ENCODE measurements around the gene NTRK3.

NTRK3 gene

DNA sequence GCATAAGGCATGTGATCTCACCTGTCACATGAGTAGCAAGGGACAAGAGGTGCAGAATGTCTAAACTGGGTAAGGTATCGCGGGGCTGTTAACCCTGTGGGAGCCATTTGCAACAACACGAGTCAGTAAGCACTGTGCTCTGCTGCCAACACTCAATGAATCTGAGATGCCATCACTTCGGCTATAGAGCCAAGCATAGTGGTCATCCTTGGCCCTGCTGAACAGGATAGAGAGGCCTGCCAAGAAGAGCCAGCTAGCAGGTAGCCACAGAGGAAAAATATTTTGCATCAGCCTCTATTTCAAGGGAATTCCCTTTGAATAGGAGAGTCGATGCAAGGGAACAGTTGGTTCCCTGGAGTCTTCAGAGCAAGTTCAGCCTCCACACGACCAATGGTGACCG, 137.8 kb downstream of the NTRK3 start:
- H3K27me3 ChIP-seq (ENCODE audit: low read depth, low read length) = peaks cover 71% of the 10 kb centered on the region
- no peaks in the 10 kb centered on the region for H3K9me3 ChIP-seq (ENCODE audit: insufficient read depth, low read length)
- no peak overlapping the region for H2AFZ ChIP-seq (ENCODE audit: low read depth, low read length)
- TF ChIP-seq, protein P1, sequence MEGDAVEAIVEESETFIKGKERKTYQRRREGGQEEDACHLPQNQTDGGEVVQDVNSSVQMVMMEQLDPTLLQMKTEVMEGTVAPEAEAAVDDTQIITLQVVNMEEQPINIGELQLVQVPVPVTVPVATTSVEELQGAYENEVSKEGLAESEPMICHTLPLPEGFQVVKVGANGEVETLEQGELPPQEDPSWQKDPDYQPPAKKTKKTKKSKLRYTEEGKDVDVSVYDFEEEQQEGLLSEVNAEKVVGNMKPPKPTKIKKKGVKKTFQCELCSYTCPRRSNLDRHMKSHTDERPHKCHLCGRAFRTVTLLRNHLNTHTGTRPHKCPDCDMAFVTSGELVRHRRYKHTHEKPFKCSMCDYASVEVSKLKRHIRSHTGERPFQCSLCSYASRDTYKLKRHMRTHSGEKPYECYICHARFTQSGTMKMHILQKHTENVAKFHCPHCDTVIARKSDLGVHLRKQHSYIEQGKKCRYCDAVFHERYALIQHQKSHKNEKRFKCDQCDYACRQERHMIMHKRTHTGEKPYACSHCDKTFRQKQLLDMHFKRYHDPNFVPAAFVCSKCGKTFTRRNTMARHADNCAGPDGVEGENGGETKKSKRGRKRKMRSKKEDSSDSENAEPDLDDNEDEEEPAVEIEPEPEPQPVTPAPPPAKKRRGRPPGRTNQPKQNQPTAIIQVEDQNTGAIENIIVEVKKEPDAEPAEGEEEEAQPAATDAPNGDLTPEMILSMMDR (IDR thresholded peaks at IDR 0.05; ENCODE audit: low read depth, low read length) = no peak
- TF ChIP-seq EZH2phosphoT487 (IDR thresholded peaks at IDR 0.05; ENCODE audit: low read depth) = no peak
- no peaks in the 10 kb centered on the region for H3K4me1 ChIP-seq (ENCODE audit: low read length)
- no peaks in the 10 kb centered on the region for H3K36me3 ChIP-seq (replicated peaks; ENCODE audit: low read depth, low read length)
- no peak overlapping the region for H3K4me2 ChIP-seq (ENCODE audit: low read length)
- H3K27ac ChIP-seq (ENCODE audit: low read length) = no peak overlapping the region
- H3K9ac ChIP-seq (ENCODE audit: low read length) = no peak overlapping the region
- H4K20me1 ChIP-seq (ENCODE audit: insufficient read depth, low read length) = no peaks in the 10 kb centered on the region
- no peak overlapping the region for H3K4me3 ChIP-seq (ENCODE audit: low read length)
- no peaks in the 10 kb centered on the region for H3K79me2 ChIP-seq (ENCODE audit: low read length)

DNA sequence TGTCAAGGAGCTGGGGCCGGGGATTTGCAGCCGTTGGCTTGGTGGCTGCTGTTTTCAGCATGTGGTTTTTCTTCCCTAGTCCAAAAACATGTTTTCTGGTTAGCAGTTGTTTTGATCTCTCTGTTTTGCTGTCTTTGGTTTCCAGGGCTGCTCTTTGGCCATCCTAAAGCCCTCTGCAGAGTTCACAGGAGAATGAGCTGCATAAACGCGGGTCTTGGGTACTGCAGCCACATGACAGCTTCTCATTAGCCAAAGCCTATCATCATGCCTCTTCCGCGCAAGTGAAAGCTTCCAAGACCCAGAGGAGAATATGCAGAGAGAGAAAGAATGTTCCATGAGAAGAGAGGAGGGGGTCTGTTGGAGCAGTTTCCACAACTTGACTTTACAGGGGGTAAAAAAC, 138.5 kb downstream of the NTRK3 start:
- no peaks in the 10 kb centered on the region for H3K36me3 ChIP-seq (replicated peaks; ENCODE audit: low read depth, low read length)
- H3K27ac ChIP-seq (ENCODE audit: low read length) = no peak overlapping the region
- peaks cover 64% of the 10 kb centered on the region for H3K27me3 ChIP-seq (ENCODE audit: low read depth, low read length)
- no peak overlapping the region for H3K4me3 ChIP-seq (ENCODE audit: low read length)
- no peak overlapping the region for H3K4me2 ChIP-seq (ENCODE audit: low read length)
- H3K9me3 ChIP-seq (ENCODE audit: insufficient read depth, low read length) = no peaks in the 10 kb centered on the region
- no peak overlapping the region for H3K9ac ChIP-seq (ENCODE audit: low read length)
- no peak for TF ChIP-seq EZH2phosphoT487 (IDR thresholded peaks at IDR 0.05; ENCODE audit: low read depth)
- TF ChIP-seq, protein P1 (IDR thresholded peaks at IDR 0.05; ENCODE audit: low read depth, low read length) = no peak
- no peaks in the 10 kb centered on the region for H3K79me2 ChIP-seq (ENCODE audit: low read length)
- H3K4me1 ChIP-seq (ENCODE audit: low read length) = no peaks in the 10 kb centered on the region
- no peaks in the 10 kb centered on the region for H4K20me1 ChIP-seq (ENCODE audit: insufficient read depth, low read length)
- H2AFZ ChIP-seq (ENCODE audit: low read depth, low read length) = no peak overlapping the region

DNA sequence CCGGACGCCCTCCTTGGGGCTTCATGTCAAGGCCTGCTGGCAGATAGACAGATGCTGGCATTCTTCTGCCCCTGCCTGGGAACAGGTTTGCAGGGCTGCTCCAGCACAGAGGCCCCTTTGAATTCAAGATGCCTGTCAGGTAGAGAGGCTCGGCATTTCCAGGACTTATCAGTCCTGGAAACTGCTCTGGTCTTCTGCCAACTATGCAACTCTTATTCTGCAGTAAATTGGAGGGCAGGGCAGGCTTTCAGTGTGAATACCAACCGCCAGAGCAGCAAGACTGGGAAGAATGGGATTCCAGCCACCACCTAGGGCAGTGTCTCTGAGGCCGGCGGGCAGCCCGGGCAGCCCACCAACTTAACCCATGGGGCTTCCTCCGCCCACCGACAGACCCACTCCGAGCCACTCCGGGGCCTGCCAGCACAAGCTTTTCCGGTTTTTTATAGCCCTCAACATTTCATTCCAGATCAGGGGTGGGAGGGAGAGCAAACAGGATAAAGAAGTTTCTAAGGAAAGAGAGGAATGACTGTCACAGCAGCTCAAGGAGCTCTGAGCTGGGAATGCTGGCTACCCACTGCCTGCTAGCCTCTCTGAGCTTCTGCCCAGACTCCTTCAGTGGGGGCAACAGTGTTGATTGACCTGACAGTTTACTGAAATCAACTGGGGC, 140.9 kb downstream of the NTRK3 start:
- TF ChIP-seq, protein P1 (IDR thresholded peaks at IDR 0.05; ENCODE audit: low read depth, low read length) = no peak
- no peak for TF ChIP-seq EZH2phosphoT487 (IDR thresholded peaks at IDR 0.05; ENCODE audit: low read depth)
- Histone ChIP-seq H3K4me2 (ENCODE audit: low read length) (no peak overlapping the region), H3K4me3 (ENCODE audit: low read length) (no peak overlapping the region), H3K4me1 (ENCODE audit: low read length) (no peaks in the 10 kb centered on the region), H3K27ac (ENCODE audit: low read length) (no peak overlapping the region), H3K79me2 (ENCODE audit: low read length) (no peaks in the 10 kb centered on the region), H3K27me3 (ENCODE audit: low read depth, low read length) (peaks cover 63% of the 10 kb centered on the region), H4K20me1 (ENCODE audit: insufficient read depth, low read length) (no peaks in the 10 kb centered on the region), H3K9ac (ENCODE audit: low read length) (no peak overlapping the region), H3K9me3 (ENCODE audit: insufficient read depth, low read length) (no peaks in the 10 kb centered on the region), H3K36me3 (replicated peaks; ENCODE audit: low read depth, low read length) (no peaks in the 10 kb centered on the region), H2AFZ (ENCODE audit: low read depth, low read length) (no peak overlapping the region)

DNA sequence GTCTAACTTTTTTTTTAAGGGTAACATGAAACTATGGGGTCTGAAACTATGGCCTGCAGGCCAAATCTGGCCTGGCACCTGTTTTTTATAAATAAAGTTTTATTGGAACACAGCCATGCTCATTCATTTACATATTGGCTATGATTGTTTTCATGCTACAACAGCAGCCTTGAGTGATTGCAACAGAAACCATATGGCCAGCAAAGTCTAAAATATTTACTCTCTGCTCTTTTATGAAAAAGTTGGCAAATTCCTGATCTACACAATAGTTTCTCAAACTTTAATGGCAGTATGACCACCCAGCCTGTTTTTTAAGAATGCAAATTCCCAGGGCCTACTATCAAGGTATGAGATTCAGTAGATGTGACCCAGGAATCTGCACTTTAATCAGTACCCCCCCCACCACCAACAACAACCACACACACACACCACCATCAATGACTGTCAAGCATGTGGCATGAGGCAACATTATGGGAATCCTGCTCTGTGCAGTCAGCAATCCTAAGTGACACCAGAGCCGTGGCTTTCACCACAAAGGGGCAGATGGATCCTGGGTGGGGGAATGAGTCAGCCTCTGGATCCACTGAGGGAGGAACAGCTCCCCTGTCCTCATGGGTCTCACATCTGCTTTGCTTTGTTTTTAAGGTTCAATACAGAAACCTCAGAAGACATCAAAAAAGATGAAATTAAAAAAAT, 142.8 kb downstream of the NTRK3 start:
- Histone ChIP-seq H4K20me1 (ENCODE audit: insufficient read depth, low read length) (no peaks in the 10 kb centered on the region), H3K9ac (ENCODE audit: low read length) (no peak overlapping the region), H3K79me2 (ENCODE audit: low read length) (no peaks in the 10 kb centered on the region), H3K9me3 (ENCODE audit: insufficient read depth, low read length) (no peaks in the 10 kb centered on the region), H3K36me3 (replicated peaks; ENCODE audit: low read depth, low read length) (no peaks in the 10 kb centered on the region), H3K27me3 (ENCODE audit: low read depth, low read length) (peaks cover 55% of the 10 kb centered on the region), H3K4me2 (ENCODE audit: low read length) (no peak overlapping the region), H3K4me3 (ENCODE audit: low read length) (no peak overlapping the region), H3K4me1 (ENCODE audit: low read length) (no peaks in the 10 kb centered on the region), H3K27ac (ENCODE audit: low read length) (no peak overlapping the region), H2AFZ (ENCODE audit: low read depth, low read length) (no peak overlapping the region)
- TF ChIP-seq, protein P1 (IDR thresholded peaks at IDR 0.05; ENCODE audit: low read depth, low read length) = no peak
- no peak for TF ChIP-seq EZH2phosphoT487 (IDR thresholded peaks at IDR 0.05; ENCODE audit: low read depth)
